GM18907 (cell line): ENCODE measurements around the gene ANKMY1.

ENCODE experiments used
- ATAC-seq: cut with Tn5 transposase; IDR thresholded peaks from one replicate; pipeline ENCODE4 v1.9.1; 2021; ENCODE audit warnings: mild to moderate bottlenecking, moderate library complexity; ENCODE audit not compliant: unreplicated experiment

The ANKMY1 gene

GRCh38 chr2:240579771-240580614 lies 22.2 kb upstream of the ANKMY1 start:
- ATAC-seq, result no peak

- ATAC-seq, result no peak
Measured at GRCh38 chr2:240579071-240579762, 21.4 kb upstream of the ANKMY1 start.

- ATAC-seq, result no peak
Measured at GRCh38 chr2:240578488-240578887, 20.7 kb upstream of the ANKMY1 start.

- no peak for ATAC-seq
Measured at GRCh38 chr2:240578110-240578450, 20.3 kb upstream of the ANKMY1 start.

GRCh38 chr2:240577281-240578109 lies 19.7 kb upstream of the ANKMY1 start:
- ATAC-seq, result no peak

- ATAC-seq, result no peak
Measured at GRCh38 chr2:240576436-240577205, 18.8 kb upstream of the ANKMY1 start.

- no peak for ATAC-seq
Measured at GRCh38 chr2:240576036-240576435, 18.2 kb upstream of the ANKMY1 start.

- ATAC-seq, result no peak
Measured at GRCh38 chr2:240575101-240575965, 17.5 kb upstream of the ANKMY1 start.

GRCh38 chr2:240574386-240575100 lies 16.8 kb upstream of the ANKMY1 start:
- no peak for ATAC-seq

GRCh38 chr2:240573516-240574385 lies 16.0 kb upstream of the ANKMY1 start:
- no peak for ATAC-seq

GRCh38 chr2:240573071-240573515 lies 15.3 kb upstream of the ANKMY1 start:
- no peak for ATAC-seq

GRCh38 chr2:240572141-240573031 lies 14.6 kb upstream of the ANKMY1 start:
- no peak for ATAC-seq

GRCh38 chr2:240571314-240571973 lies 13.7 kb upstream of the ANKMY1 start:
- no peak for ATAC-seq

GRCh38 chr2:240570531-240571313 lies 12.9 kb upstream of the ANKMY1 start:
- ATAC-seq, result no peak

GRCh38 chr2:240569998-240570530 lies 12.3 kb upstream of the ANKMY1 start:
- ATAC-seq, result no peak
